GM19468 (cell line): ENCODE data around the gene MYO1C.

Source experiments
- ATAC-seq: cut with Tn5 transposase; IDR thresholded peaks from one replicate; pipeline ENCODE4 v1.9.1; 2021; ENCODE audit warnings: mild to moderate bottlenecking, moderate library complexity, moderate number of reproducible peaks; ENCODE audit not compliant: unreplicated experiment; ENCODE audit errors: extremely low read depth

The MYO1C gene

GRCh38 chr17:1485423-1486376, 6.8 kb downstream of the MYO1C start:
- no peak for ATAC-seq

DNA sequence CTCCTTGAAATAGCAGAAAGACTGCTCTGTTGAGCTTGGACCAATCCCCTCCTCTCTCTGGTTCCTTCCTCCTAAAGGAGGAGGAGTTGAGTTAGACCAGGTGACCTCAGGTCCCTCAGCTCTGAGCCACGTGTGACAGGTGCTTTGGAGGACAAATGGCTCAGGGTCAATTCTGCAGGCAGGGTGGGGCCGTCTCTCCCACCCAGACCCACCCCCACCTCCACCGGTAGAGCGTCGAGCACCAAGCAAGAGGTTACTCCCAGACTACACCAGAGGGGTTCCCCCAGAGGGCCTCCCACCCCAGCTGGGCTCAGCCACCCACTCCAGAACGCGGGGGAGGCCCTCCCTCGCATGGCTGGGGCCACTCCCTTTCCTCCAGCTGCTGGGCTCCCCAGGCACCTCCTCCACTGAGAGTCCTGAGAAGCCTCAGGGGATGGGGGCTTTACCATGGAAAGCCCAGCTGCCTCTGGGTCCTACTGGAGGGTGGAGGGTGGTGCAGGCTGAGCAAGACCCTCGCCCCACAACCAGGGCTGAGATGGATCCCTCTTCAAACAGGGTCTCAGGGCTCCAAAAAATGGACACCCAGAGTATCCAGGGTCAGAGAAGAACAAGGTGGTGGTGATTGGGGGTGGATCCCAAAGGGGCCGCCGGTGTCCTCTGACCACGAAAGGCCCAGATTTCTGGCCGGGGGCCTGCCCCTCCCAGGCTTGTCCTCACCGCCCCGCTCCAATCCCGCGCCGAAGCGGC, 7.6 kb downstream of the MYO1C start:
- ATAC-seq, result no peak

DNA sequence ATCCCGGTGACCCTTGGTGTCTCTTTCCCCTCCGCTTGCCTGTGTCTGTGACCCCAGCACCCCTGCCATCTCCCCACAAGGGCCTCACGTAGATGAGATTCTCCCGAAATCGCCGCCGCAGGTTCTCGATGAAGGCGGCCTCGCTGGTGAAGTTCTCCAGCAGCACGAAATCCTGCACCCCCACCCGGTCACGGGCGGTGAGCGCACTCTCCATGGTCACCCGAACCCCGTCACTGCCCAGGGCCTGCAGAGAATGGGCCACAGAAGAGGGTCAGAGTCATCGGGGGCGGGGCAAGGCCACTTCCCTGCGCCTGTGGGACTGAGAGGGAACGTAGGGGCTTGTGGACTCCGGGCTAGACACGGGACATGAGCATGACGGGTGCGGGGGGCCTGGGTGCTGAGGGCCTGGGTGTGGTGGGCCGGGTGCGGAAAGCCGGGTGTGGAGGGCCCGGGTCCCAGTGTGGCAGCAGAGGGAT, 8.4 kb downstream of the MYO1C start:
- ATAC-seq, result no peak

GRCh38 chr17:1482680-1483079, 9.8 kb downstream of the MYO1C start:
- ATAC-seq, result no peak

DNA sequence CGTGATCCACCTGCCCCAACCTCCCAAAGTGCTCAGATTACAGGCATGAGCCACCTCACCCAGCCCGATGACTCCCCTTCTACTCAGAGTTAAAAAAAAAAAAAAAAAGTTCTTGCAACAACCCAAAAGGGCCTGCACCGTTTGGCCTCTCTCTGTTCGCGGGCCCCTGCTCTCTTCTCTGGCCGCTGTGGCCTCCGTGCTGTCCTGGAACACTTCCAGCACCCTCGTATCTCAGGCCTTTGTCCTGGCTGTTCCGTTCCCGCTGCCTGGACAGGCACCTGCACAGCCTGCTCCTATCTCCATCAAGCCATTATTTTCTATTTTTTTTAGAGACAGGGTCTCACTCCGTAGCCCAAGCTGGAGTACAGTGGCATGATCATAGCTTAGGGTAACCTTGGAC, 10.8 kb downstream of the MYO1C start:
- ATAC-seq, result no peak

- no peak for ATAC-seq
These were observed 11.6 kb downstream of the MYO1C start for GRCh38 chr17:1480747-1481465.

GRCh38 chr17:1478418-1478817, 14.1 kb downstream of the MYO1C start:
- no peak for ATAC-seq

DNA sequence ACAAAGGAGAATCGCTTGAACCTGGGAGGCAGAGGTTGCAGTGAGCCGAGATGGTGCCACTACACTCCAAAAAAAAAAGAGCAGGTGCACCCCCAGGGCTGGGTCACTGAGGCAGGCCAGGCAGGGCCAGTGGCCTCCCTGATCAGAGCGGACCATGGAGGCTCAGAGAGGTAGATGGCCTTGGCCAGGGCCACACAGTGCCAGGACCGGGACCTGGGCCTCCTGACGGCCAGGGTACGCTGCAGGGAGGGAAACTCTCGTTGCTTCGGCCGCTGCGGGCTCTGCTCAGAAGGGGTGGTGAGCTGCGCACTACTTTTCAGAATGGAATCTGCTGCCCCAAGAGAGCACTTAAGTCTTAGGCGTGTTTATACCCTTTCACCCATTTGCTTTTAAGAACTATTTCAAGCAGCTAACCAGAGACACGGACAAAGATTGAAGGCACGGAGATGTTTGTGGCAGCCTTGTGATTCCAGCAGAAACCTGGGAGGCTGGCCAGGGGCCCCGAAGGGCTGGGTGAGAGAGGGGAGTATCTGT, 17.1 kb downstream of the MYO1C start:
- no peak for ATAC-seq

- no peak for ATAC-seq
These were observed 17.9 kb downstream of the MYO1C start for GRCh38 chr17:1474402-1475189.

- ATAC-seq, result no peak
These were observed 18.6 kb downstream of the MYO1C start for GRCh38 chr17:1473841-1474240.

DNA sequence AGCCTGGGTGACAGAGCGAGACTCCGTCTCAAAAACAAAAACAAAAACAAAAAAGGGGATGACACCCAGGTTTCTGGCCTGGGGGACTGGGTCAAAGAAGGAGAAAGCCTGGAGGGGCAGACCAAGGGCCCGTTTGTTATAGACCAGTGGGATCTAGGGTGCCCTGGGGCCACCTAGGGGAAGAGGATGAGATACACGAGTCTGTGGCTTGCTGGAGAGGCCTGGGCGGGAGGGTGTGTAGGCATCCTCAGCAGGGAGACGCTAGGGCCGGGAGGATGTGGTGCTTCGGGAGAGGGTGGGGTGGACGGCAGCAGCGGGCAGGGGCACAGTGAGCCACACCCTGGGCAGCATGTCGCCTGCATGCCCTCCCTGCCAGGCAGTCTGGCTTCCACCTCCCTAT, 19.3 kb downstream of the MYO1C start:
- no peak for ATAC-seq

GRCh38 chr17:1471911-1472821, 20.3 kb downstream of the MYO1C start:
- ATAC-seq, result no peak

DNA sequence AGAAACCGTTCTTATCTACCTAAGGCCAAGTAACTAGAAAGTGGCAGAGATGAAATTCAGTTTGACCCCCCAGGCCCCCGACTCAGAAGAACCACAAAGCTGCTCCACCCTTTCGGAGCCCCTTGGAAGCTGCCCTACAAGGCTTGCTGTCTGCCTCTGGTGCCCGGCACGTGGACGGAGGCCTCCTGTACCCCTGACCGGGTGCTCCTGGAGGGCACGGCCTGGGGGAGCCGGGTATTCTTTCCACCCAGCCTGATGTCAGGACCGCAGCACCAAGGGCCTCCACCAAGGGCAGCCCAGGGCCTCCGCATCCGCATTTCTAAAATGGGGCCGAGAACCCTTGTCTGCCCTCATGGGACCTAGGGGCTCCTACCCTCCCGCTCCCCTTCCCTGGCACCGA, 21.0 kb downstream of the MYO1C start:
- ATAC-seq, result no peak

DNA sequence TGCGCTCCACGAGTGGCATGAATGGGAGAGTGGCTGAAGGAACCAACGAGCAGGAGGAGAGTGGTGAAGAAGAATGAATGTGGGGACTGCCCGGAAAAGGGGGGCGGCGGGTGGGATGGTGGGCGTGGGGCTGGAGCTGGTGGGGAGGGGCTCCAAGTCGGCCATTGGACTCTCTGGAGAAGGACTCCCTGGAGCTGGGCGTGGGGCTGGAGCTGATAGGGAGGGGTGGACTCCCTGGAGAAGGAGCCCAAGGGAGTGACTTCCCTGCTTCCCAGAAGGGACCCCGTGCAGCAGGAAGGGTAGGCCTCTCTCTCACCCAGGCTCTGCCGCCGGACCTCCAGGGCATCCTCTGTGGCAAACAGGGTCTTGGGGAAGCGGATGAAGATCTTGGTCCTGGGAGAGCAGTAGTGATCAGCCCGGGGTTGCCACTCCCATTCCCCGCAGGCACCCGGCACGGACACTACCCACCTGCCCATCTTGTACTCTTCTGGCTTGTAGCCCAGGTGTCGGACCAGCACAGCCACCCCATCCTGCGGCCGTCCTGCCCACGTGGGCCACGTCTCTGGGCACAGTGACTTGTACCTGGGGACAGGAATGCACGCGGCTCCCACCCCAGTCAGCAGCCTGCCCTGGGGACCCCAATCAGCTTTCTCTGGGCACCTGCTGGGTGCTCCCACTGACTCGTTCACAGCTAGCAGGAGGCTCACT, 21.6 kb downstream of the MYO1C start:
- ATAC-seq, result no peak

DNA sequence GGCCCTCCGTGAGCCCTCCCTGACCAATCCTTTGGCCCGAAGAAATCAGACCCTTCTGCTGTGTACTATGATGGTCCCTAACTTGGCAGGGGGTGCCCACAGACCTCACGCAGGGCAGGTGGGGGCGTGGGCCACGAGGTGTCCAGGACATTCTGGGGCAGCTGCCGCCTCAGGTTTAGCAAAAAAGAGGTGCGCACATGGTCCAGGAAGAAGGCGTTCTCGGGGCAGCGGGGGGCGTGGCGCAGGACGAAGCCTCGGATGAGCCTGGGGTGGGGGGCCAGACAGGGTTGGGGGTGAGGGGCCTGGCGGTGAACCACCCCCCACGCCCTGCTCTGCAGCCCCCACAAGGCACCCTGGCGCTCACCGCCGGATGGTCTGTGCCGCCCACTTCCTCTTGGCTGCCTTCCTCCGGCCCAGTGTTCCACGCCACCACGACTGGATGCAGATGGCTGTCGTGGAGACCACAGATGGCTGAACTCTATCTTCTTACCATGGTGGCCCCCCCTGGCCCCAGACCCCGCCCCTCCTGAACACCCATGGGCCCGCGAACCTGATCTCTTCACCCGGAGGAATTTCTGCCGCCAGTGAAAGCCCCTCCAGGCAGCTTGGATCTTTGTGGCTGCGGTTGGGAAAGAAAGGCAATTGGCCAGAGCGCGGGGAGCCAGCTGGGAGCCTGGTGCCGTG, 22.3 kb downstream of the MYO1C start:
- no peak for ATAC-seq

GRCh38 chr17:1469231-1469852, 23.1 kb downstream of the MYO1C start:
- ATAC-seq, result no peak

GRCh38 chr17:1467898-1468492, 24.5 kb downstream of the MYO1C start:
- no peak for ATAC-seq
